ENCODE measurements around the gene LRP1. TPM values are rescaled to one million over a fixed set of nuclear protein-coding genes. Genes with fewer than 3 reads are reported as not detected.

LRP1 gene
- total and polyA plus RNA-seq, 2 experiments from 2014 or later = 26.6 to 145 TPM

DNA sequence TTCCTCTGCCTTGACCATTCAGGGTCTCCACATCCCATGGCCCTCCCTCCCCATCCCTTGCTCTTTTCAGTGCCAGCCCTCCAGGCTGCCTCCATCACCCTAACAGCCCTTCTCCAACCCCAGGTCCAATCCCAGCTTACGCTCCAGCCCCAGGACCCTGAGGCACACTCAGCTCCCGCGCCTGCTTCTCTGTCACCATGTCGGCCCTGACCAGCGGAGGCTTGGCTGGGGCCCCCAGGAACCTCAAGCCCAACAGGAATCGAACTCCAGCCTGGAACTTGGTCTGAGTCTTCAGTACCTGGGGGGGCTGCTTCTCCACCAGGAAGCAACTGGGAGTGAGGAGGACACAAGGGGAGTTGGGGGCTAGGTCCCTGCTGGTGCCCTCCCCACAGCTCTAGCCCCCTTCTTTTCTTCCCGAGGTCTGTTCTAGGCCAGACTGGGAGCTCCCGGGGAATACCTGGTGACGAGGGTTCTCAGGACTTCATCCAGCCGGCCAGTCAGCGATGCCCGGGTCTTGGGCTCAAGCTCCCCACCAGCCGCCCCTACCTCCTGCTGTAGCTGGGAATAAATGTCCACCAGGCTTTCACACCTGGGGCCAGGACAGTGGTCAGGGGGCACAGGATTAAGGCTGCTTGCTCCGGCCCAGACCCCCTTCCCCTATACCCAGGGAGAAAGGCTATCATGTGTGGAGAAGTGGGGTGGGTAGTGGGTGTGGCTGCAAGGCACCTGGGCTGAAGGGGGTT lies 23.1 kb upstream of the LRP1 start:
- H3K4me1 Mint-ChIP-seq = peaks cover 11% of the 10 kb centered on the region
- no peak for DNase-seq (ENCODE audit: low spot score)

More for the DNA sequence above, 23.1 kb upstream of the LRP1 start:
- TF ChIP-seq POLR2AphosphoS5 (IDR thresholded peaks at IDR 0.05; ENCODE audit: low read depth) (no peak), ZNF331 (CRISPR knock-in tag; IDR thresholded peaks at IDR 0.05; ENCODE audit: low read depth) (no peak), CREB1 (CRISPR knock-in tag; IDR thresholded peaks at IDR 0.05; ENCODE audit: low read depth) (no peak), JUNB (IDR thresholded peaks at IDR 0.05; ENCODE audit: unreplicated experiment) (no peak)
- TF ChIP-seq, protein P1, sequence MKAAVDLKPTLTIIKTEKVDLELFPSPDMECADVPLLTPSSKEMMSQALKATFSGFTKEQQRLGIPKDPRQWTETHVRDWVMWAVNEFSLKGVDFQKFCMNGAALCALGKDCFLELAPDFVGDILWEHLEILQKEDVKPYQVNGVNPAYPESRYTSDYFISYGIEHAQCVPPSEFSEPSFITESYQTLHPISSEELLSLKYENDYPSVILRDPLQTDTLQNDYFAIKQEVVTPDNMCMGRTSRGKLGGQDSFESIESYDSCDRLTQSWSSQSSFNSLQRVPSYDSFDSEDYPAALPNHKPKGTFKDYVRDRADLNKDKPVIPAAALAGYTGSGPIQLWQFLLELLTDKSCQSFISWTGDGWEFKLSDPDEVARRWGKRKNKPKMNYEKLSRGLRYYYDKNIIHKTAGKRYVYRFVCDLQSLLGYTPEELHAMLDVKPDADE (IDR thresholded peaks at IDR 0.05) = no peak
- TF ChIP-seq, protein P2, sequence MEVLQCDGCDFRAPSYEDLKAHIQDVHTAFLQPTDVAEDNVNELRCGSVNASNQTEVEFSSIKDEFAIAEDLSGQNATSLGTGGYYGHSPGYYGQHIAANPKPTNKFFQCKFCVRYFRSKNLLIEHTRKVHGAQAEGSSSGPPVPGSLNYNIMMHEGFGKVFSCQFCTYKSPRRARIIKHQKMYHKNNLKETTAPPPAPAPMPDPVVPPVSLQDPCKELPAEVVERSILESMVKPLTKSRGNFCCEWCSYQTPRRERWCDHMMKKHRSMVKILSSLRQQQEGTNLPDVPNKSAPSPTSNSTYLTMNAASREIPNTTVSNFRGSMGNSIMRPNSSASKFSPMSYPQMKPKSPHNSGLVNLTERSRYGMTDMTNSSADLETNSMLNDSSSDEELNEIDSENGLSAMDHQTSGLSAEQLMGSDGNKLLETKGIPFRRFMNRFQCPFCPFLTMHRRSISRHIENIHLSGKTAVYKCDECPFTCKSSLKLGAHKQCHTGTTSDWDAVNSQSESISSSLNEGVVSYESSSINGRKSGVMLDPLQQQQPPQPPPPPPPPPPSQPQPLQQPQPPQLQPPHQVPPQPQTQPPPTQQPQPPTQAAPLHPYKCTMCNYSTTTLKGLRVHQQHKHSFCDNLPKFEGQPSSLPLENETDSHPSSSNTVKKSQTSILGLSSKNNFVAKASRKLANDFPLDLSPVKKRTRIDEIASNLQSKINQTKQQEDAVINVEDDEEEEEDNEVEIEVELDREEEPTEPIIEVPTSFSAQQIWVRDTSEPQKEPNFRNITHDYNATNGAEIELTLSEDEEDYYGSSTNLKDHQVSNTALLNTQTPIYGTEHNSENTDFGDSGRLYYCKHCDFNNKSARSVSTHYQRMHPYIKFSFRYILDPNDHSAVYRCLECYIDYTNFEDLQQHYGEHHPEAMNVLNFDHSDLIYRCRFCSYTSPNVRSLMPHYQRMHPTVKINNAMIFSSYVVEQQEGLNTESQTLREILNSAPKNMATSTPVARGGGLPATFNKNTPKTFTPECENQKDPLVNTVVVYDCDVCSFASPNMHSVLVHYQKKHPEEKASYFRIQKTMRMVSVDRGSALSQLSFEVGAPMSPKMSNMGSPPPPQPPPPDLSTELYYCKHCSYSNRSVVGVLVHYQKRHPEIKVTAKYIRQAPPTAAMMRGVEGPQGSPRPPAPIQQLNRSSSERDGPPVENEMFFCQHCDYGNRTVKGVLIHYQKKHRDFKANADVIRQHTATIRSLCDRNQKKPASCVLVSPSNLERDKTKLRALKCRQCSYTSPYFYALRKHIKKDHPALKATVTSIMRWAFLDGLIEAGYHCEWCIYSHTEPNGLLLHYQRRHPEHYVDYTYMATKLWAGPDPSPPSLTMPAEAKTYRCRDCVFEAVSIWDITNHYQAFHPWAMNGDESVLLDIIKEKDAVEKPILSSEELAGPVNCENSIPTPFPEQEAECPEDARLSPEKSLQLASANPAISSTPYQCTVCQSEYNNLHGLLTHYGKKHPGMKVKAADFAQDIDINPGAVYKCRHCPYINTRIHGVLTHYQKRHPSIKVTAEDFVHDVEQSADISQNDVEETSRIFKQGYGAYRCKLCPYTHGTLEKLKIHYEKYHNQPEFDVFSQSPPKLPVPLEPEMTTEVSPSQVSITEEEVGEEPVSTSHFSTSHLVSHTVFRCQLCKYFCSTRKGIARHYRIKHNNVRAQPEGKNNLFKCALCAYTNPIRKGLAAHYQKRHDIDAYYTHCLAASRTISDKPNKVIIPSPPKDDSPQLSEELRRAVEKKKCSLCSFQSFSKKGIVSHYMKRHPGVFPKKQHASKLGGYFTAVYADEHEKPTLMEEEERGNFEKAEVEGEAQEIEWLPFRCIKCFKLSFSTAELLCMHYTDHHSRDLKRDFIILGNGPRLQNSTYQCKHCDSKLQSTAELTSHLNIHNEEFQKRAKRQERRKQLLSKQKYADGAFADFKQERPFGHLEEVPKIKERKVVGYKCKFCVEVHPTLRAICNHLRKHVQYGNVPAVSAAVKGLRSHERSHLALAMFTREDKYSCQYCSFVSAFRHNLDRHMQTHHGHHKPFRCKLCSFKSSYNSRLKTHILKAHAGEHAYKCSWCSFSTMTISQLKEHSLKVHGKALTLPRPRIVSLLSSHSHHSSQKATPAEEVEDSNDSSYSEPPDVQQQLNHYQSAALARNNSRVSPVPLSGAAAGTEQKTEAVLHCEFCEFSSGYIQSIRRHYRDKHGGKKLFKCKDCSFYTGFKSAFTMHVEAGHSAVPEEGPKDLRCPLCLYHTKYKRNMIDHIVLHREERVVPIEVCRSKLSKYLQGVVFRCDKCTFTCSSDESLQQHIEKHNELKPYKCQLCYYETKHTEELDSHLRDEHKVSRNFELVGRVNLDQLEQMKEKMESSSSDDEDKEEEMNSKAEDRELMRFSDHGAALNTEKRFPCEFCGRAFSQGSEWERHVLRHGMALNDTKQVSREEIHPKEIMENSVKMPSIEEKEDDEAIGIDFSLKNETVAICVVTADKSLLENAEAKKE (CRISPR knock-in tag; IDR thresholded peaks at IDR 0.05) = no peak
- TF ChIP-seq, protein P3, sequence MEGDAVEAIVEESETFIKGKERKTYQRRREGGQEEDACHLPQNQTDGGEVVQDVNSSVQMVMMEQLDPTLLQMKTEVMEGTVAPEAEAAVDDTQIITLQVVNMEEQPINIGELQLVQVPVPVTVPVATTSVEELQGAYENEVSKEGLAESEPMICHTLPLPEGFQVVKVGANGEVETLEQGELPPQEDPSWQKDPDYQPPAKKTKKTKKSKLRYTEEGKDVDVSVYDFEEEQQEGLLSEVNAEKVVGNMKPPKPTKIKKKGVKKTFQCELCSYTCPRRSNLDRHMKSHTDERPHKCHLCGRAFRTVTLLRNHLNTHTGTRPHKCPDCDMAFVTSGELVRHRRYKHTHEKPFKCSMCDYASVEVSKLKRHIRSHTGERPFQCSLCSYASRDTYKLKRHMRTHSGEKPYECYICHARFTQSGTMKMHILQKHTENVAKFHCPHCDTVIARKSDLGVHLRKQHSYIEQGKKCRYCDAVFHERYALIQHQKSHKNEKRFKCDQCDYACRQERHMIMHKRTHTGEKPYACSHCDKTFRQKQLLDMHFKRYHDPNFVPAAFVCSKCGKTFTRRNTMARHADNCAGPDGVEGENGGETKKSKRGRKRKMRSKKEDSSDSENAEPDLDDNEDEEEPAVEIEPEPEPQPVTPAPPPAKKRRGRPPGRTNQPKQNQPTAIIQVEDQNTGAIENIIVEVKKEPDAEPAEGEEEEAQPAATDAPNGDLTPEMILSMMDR (conservative IDR thresholded peaks at IDR 0.05; ENCODE audit: low read depth in 2 of 2) = no peak
- TF ChIP-seq, protein P4, sequence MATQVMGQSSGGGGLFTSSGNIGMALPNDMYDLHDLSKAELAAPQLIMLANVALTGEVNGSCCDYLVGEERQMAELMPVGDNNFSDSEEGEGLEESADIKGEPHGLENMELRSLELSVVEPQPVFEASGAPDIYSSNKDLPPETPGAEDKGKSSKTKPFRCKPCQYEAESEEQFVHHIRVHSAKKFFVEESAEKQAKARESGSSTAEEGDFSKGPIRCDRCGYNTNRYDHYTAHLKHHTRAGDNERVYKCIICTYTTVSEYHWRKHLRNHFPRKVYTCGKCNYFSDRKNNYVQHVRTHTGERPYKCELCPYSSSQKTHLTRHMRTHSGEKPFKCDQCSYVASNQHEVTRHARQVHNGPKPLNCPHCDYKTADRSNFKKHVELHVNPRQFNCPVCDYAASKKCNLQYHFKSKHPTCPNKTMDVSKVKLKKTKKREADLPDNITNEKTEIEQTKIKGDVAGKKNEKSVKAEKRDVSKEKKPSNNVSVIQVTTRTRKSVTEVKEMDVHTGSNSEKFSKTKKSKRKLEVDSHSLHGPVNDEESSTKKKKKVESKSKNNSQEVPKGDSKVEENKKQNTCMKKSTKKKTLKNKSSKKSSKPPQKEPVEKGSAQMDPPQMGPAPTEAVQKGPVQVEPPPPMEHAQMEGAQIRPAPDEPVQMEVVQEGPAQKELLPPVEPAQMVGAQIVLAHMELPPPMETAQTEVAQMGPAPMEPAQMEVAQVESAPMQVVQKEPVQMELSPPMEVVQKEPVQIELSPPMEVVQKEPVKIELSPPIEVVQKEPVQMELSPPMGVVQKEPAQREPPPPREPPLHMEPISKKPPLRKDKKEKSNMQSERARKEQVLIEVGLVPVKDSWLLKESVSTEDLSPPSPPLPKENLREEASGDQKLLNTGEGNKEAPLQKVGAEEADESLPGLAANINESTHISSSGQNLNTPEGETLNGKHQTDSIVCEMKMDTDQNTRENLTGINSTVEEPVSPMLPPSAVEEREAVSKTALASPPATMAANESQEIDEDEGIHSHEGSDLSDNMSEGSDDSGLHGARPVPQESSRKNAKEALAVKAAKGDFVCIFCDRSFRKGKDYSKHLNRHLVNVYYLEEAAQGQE (IDR thresholded peaks at IDR 0.05; ENCODE audit: unreplicated experiment) = no peak
- no peaks in the 10 kb centered on the region for H3F3A ChIP-seq (replicated peaks; ENCODE audit: low read depth)
- Mint-ChIP-seq H3K4me3 (no peak overlapping the region), H3K27me3 (ENCODE audit: insufficient read depth, low read depth, poor library complexity) (peaks cover 5% of the 10 kb centered on the region), H3K36me3 (ENCODE audit: low read depth) (peaks cover 32% of the 10 kb centered on the region), H3K27ac (no peak overlapping the region), H3K9me3 (no peaks in the 10 kb centered on the region)
- no peaks in the 10 kb centered on the region for H3K27me3 ChIP-seq (ENCODE audit: insufficient read depth)
- no peak overlapping the region for H3K27ac ChIP-seq (ENCODE audit: low read depth)
- no peak for ATAC-seq
- H3K4me3 ChIP-seq = no peak overlapping the region
- no peaks in the 10 kb centered on the region for H3K9me2 ChIP-seq (ENCODE audit: insufficient read depth)
- H3K36me3 ChIP-seq (ENCODE audit: insufficient read depth) = no peaks in the 10 kb centered on the region
- no peaks in the 10 kb centered on the region for H4K20me1 ChIP-seq (replicated peaks; ENCODE audit: insufficient read depth)
- peaks cover 9% of the 10 kb centered on the region for H3K4me1 ChIP-seq (ENCODE audit: insufficient read depth)
- H3K79me2 ChIP-seq (replicated peaks; ENCODE audit: insufficient read depth) = peaks cover 9% of the 10 kb centered on the region
- no peak overlapping the region for H2AFZ ChIP-seq
- no peak overlapping the region for H3K4me2 ChIP-seq
